ENCODE measurements around the gene ZPLD1.

- TF ChIP-seq, protein P1, sequence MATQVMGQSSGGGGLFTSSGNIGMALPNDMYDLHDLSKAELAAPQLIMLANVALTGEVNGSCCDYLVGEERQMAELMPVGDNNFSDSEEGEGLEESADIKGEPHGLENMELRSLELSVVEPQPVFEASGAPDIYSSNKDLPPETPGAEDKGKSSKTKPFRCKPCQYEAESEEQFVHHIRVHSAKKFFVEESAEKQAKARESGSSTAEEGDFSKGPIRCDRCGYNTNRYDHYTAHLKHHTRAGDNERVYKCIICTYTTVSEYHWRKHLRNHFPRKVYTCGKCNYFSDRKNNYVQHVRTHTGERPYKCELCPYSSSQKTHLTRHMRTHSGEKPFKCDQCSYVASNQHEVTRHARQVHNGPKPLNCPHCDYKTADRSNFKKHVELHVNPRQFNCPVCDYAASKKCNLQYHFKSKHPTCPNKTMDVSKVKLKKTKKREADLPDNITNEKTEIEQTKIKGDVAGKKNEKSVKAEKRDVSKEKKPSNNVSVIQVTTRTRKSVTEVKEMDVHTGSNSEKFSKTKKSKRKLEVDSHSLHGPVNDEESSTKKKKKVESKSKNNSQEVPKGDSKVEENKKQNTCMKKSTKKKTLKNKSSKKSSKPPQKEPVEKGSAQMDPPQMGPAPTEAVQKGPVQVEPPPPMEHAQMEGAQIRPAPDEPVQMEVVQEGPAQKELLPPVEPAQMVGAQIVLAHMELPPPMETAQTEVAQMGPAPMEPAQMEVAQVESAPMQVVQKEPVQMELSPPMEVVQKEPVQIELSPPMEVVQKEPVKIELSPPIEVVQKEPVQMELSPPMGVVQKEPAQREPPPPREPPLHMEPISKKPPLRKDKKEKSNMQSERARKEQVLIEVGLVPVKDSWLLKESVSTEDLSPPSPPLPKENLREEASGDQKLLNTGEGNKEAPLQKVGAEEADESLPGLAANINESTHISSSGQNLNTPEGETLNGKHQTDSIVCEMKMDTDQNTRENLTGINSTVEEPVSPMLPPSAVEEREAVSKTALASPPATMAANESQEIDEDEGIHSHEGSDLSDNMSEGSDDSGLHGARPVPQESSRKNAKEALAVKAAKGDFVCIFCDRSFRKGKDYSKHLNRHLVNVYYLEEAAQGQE (IDR thresholded peaks at IDR 0.05; ENCODE audit: insufficient read depth in 1 of 2, low read depth in 2 of 2, low read length in 2 of 2) = no peak
- TF ChIP-seq TAF1 (IDR thresholded peaks at IDR 0.05; ENCODE audit: borderline replicate concordance, insufficient read depth, low read length) = no peak
- no peak for TF ChIP-seq POLR2AphosphoS5 (IDR thresholded peaks at IDR 0.05; ENCODE audit: low read depth, low read length)
- TF ChIP-seq SIN3A (IDR thresholded peaks at IDR 0.05; ENCODE audit: borderline replicate concordance, insufficient read depth, low read length) = no peak
These were observed 43.9 kb upstream of the ZPLD1 start for GRCh38 chr3:102390916-102391315.

All from PFSK-1 (cell line).